ENCODE data around the gene IL17D.

DNA sequence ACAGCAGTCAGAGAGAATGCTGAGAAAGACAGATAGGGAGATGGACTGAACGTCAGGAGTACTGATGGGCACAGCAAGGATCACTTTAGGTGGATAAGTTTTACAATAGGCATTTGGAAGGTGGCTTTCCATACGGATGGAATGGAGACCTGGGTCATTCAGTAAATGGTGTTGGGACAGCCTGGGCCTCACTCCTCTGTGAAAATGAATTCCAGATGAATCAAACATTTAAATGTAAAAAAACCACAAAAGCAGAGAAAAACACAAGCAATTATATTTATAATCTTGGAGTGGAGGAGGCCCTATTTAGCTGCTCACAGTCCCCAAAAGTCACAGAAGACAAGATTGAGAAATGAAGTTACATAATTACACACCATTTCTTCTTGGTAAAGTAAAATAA lies 4.7 kb downstream of the IL17D start:
- TF ChIP-seq, protein P1, sequence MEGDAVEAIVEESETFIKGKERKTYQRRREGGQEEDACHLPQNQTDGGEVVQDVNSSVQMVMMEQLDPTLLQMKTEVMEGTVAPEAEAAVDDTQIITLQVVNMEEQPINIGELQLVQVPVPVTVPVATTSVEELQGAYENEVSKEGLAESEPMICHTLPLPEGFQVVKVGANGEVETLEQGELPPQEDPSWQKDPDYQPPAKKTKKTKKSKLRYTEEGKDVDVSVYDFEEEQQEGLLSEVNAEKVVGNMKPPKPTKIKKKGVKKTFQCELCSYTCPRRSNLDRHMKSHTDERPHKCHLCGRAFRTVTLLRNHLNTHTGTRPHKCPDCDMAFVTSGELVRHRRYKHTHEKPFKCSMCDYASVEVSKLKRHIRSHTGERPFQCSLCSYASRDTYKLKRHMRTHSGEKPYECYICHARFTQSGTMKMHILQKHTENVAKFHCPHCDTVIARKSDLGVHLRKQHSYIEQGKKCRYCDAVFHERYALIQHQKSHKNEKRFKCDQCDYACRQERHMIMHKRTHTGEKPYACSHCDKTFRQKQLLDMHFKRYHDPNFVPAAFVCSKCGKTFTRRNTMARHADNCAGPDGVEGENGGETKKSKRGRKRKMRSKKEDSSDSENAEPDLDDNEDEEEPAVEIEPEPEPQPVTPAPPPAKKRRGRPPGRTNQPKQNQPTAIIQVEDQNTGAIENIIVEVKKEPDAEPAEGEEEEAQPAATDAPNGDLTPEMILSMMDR (IDR thresholded peaks at IDR 0.05) = no peak
- no peak for TF ChIP-seq POLR2A (IDR thresholded peaks at IDR 0.05)

Data from body of pancreas (tissue), 4 donors.